DOHH2 (cell line): ENCODE data around the gene DSTYK.

Experiments used
- H3F3A ChIP-seq: fragments of 200-600 bp; sonication (generic), shearing (Covaris generic); 2 replicates; pipeline ENCODE4 v1.6.0; 2016; ENCODE audit warnings: antibody characterized with exemption, mild to moderate bottlenecking; ENCODE audit not compliant: control insufficient read depth, insufficient read depth
- H3K27ac ChIP-seq: fragments of 200-600 bp; sonication (generic); 2 replicates; pipeline ENCODE4 v1.5.1; 2014; ENCODE audit warnings: low read depth, mild to moderate bottlenecking, low read length, moderate library complexity
- H3K27me3 ChIP-seq: fragments of 200-600 bp; sonication (generic); 2 replicates; pipeline ENCODE4 v1.6.1; 2014; ENCODE audit warnings: mild to moderate bottlenecking, low read length, mixed read lengths; ENCODE audit not compliant: control insufficient read depth
- H3K36me3 ChIP-seq: fragments of 200-600 bp; sonication (generic); 2 replicates; pipeline ENCODE4 v1.6.1; 2014; ENCODE audit warnings: mild to moderate bottlenecking, low read length, moderate library complexity, mixed read lengths; ENCODE audit not compliant: control insufficient read depth
- H3K4me1 ChIP-seq: fragments of 200-600 bp; sonication (generic); 2 replicates; pipeline ENCODE4 v1.6.1; 2014; ENCODE audit warnings: mild to moderate bottlenecking, low read length, mixed read lengths; ENCODE audit not compliant: control insufficient read depth
- H3K4me2 ChIP-seq: fragments of 200-600 bp; sonication (generic); 2 replicates; pipeline ENCODE4 v1.6.0; 2014; ENCODE audit warnings: mild to moderate bottlenecking, low read length, moderate library complexity
- H3K4me3 ChIP-seq: fragments of 200-600 bp; sonication (generic); 2 replicates; pipeline ENCODE4 v1.5.1; 2014; ENCODE audit warnings: mild to moderate bottlenecking, low read length, mixed read lengths
- H3K79me2 ChIP-seq: fragments of 200-600 bp; sonication (generic); 2 replicates; pipeline ENCODE4 v1.6.1; 2014; ENCODE audit warnings: mild to moderate bottlenecking, low read length, mixed read lengths; ENCODE audit not compliant: control insufficient read depth
- H3K9me2 ChIP-seq: fragments of 200-600 bp; sonication (generic); replicated peaks from 2 replicates; pipeline ENCODE4 v1.6.1; 2014; ENCODE audit warnings: mild to moderate bottlenecking, low read length, mixed read lengths; ENCODE audit not compliant: control insufficient read depth
- H3K9me3 ChIP-seq: fragments of 200-600 bp; sonication (generic); 2 replicates; pipeline ENCODE4 v1.6.1; 2014; ENCODE audit warnings: antibody characterized with exemption, low read length, mixed read lengths; ENCODE audit not compliant: control insufficient read depth, insufficient read depth
- H4K20me1 ChIP-seq: fragments of 200-600 bp; sonication (generic); 2 replicates; pipeline ENCODE4 v1.6.0; 2014; ENCODE audit warnings: low read depth, mild to moderate bottlenecking, antibody characterized with exemption, low read length, moderate library complexity; ENCODE audit not compliant: control insufficient read depth, insufficient read depth
- CTCF ChIP-seq: fragments of 200-600 bp; sonication (generic); IDR thresholded peaks from one replicate; pipeline ENCODE4 v1.5.1; 2014; ENCODE audit warnings: antibody characterized with exemption, mild to moderate bottlenecking, low read depth, low read length; ENCODE audit not compliant: poor library complexity, severe bottlenecking
- EZH2phosphoT487 ChIP-seq: fragments of 200-600 bp; sonication (generic); IDR thresholded peaks from 2 replicates; pipeline ENCODE4 v1.6.1; 2017; ENCODE audit warnings: borderline replicate concordance, mild to moderate bottlenecking, antibody characterized with exemption, low read length, moderate library complexity, mixed read lengths

The DSTYK gene

GRCh38 chr1:205107327-205107726 is 104.2 kb downstream of the DSTYK start:
- no peaks in the 10 kb centered on the region for H4K20me1 ChIP-seq
- H3K36me3 ChIP-seq, result peaks cover 74% of the 10 kb centered on the region
- no peaks in the 10 kb centered on the region for H3K27me3 ChIP-seq
- H3K27ac ChIP-seq, result no peak overlapping the region
- peaks cover 26% of the 10 kb centered on the region for H3K4me1 ChIP-seq
- H3K4me3 ChIP-seq, result no peak overlapping the region
- no peaks in the 10 kb centered on the region for H3K9me2 ChIP-seq
- no peak overlapping the region for H3K4me2 ChIP-seq
- TF ChIP-seq CTCF (no peak), EZH2phosphoT487 (no peak)
- no peaks in the 10 kb centered on the region for H3K9me3 ChIP-seq
- peaks cover 14% of the 10 kb centered on the region; the same call in 1 of the 2 replicates for H3K79me2 ChIP-seq
- H3F3A ChIP-seq, result peaks cover 5% of the 10 kb centered on the region; the same call in 1 of the 2 replicates

GRCh38 chr1:205102404-205102803 is 109.1 kb downstream of the DSTYK start:
- Histone ChIP-seq H3K4me3 (no peak overlapping the region), H3F3A (no peaks in the 10 kb centered on the region), H3K9me3 (no peaks in the 10 kb centered on the region), H3K27ac (no peak overlapping the region), H3K79me2 (peaks cover 7% of the 10 kb centered on the region; the same call in 1 of the 2 replicates), H3K9me2 (no peaks in the 10 kb centered on the region), H3K27me3 (no peaks in the 10 kb centered on the region), H4K20me1 (no peaks in the 10 kb centered on the region), H3K4me2 (no peak overlapping the region), H3K4me1 (no peaks in the 10 kb centered on the region), H3K36me3 (peaks cover 87% of the 10 kb centered on the region)
- TF ChIP-seq EZH2phosphoT487 (no peak), CTCF (no peak)

- H3K4me3 ChIP-seq, result no peak overlapping the region
- no peaks in the 10 kb centered on the region for H3K9me3 ChIP-seq
- TF ChIP-seq EZH2phosphoT487, result no peak
- no peak for TF ChIP-seq CTCF
- no peaks in the 10 kb centered on the region for H3F3A ChIP-seq
- H3K36me3 ChIP-seq, result peaks cover 90% of the 10 kb centered on the region
- H3K79me2 ChIP-seq, result no peaks in the 10 kb centered on the region
- H3K9me2 ChIP-seq, result no peaks in the 10 kb centered on the region
- no peaks in the 10 kb centered on the region for H3K27me3 ChIP-seq
- no peaks in the 10 kb centered on the region for H4K20me1 ChIP-seq
- no peaks in the 10 kb centered on the region for H3K4me1 ChIP-seq
- no peak overlapping the region for H3K4me2 ChIP-seq
- no peak overlapping the region for H3K27ac ChIP-seq
Observed at GRCh38 chr1:205098242-205098641, 113.3 kb downstream of the DSTYK start.

GRCh38 chr1:205095422-205095821 is 116.1 kb downstream of the DSTYK start:
- Histone ChIP-seq H3K4me2 (no peak overlapping the region), H3K4me1 (no peaks in the 10 kb centered on the region), H3K79me2 (no peaks in the 10 kb centered on the region), H3K27ac (no peak overlapping the region), H3K27me3 (no peaks in the 10 kb centered on the region), H3K9me3 (no peaks in the 10 kb centered on the region), H3F3A (no peaks in the 10 kb centered on the region), H3K4me3 (no peak overlapping the region), H3K36me3 (peaks cover 91% of the 10 kb centered on the region), H3K9me2 (no peaks in the 10 kb centered on the region), H4K20me1 (no peaks in the 10 kb centered on the region)
- no peak for TF ChIP-seq CTCF
- no peak for TF ChIP-seq EZH2phosphoT487
